SH-SY5Y (cell line): ENCODE results near the gene DSCAML1.

Experiments
- GATA2 ChIP-seq: IDR thresholded peaks from 2 replicates; pipeline ENCODE4 v1.6.1; 2011; ENCODE audit warnings: mild to moderate bottlenecking, low read depth, low read length
- GATA3 ChIP-seq: IDR thresholded peaks from 2 replicates; pipeline ENCODE4 v1.6.1; 2011; ENCODE audit warnings: low read depth, mild to moderate bottlenecking, low read length, moderate library complexity

DNA sequence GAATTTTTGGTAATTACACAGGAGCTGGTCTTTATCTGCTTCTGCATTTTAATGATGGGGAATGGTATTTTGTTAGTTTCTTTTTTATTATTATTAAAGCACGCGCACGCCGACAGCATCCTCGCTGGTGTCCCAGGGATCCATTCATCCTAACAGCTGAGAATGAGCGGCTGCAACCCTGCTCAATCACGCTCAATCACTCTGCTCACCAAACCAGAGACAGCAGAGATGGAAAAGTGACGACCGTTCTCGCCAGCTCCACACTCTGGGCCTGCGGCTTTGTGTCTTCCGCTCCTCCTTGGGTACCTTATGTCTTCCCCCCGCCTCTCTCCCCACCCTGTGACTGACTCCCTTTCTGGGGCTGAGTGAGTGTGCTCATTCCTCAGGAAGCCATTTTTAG, 84.5 kb downstream of the DSCAML1 start:
- TF ChIP-seq GATA3 (no peak), GATA2 (no peak)
